GM12891 (cell line): ENCODE measurements around the gene RGL4.
"Not testable (repeated sequence)": the region's sequence is repeated elsewhere in the genome, so short reads cannot be mapped to it uniquely, and the experiment has no call there.

Experiments
- DNase-seq: peaks from one replicate; pipeline ENCODE4 v3.0.0; 2011; ENCODE audit warnings: low spot score; ENCODE audit not compliant: insufficient read length
- FAIRE-seq: peaks from 2 replicates; lab custom pipeline; 2011; peaks lifted over from hg19 to GRCh38; lab: Jason Lieb, UNC
- PAX5 ChIP-seq: IDR thresholded peaks from 2 replicates; pipeline ENCODE4 v1.6.1; 2011; ENCODE audit warnings: low read length, moderate library complexity, mild to moderate bottlenecking; ENCODE audit not compliant: insufficient read depth, severe bottlenecking
- POLR2A ChIP-seq: IDR thresholded peaks from 2 replicates; pipeline ENCODE4 v1.6.1; 2011; ENCODE audit warnings: low read depth, low read length, control low read depth
- POLR2AphosphoS5 ChIP-seq: IDR thresholded peaks from 2 replicates; pipeline ENCODE4 v1.6.1; 2011; ENCODE audit warnings: low read depth, low read length, control low read depth
- POU2F2 ChIP-seq: IDR thresholded peaks from 2 replicates; pipeline ENCODE4 v1.6.1; 2011; ENCODE audit warnings: low read depth, mild to moderate bottlenecking, control low read depth, low read length, moderate library complexity
- SPI1 ChIP-seq: IDR thresholded peaks from 2 replicates; pipeline ENCODE4 v1.6.1; 2011; ENCODE audit warnings: low read depth, low read length, control low read depth
- TAF1 ChIP-seq: IDR thresholded peaks from 2 replicates; pipeline ENCODE4 v1.6.1; 2011; ENCODE audit warnings: low read depth, low read length, control low read depth

The RGL4 gene

GRCh38 chr22:23673050-23673620 is 17.7 kb upstream of the RGL4 start:
- DNase-seq (no peak), FAIRE-seq (no peak)
- TF ChIP-seq POLR2A (no peak), TAF1 (no peak), PAX5 (no peak), POU2F2 (no peak), POLR2AphosphoS5 (no peak), SPI1 (no peak)

- FAIRE-seq, result no peak
- DNase-seq, result no peak
- TF ChIP-seq POLR2A (no peak), POU2F2 (no peak), POLR2AphosphoS5 (no peak), PAX5 (no peak), TAF1 (no peak), SPI1 (no peak)
Measured at GRCh38 chr22:23673826-23674690, 16.8 kb upstream of the RGL4 start.

DNA sequence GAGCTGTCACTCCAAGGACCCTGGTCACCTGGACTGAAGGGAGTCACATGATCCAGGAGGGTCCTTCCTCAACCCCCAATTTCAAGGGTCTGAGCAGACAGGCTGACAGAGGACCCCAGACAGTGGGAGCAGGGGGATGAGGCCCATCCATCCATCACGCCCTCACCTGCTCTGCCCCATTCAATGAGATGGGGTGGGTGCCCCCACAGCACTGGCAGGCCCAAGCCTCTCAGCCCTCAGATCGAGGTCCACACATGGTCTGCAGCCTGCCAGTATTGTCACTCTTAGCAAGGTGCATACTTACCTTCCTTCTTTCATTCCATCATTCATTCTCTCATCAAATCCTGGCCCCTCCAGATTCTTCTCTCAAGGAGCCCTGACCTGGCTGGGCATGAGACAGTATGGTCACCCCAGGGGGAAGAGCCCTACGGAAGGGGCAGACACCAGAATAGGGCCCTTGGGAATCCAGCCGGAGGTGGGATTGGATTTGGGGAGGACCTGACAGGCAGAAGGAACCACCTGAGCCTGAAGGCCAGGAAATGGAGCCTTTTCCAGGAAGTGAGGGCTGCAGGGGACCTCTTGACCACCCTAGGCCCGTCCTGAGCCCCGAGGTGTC is 15.8 kb upstream of the RGL4 start:
- peak; percentile 41 for FAIRE-seq
- not testable (repeated sequence) for DNase-seq

DNA sequence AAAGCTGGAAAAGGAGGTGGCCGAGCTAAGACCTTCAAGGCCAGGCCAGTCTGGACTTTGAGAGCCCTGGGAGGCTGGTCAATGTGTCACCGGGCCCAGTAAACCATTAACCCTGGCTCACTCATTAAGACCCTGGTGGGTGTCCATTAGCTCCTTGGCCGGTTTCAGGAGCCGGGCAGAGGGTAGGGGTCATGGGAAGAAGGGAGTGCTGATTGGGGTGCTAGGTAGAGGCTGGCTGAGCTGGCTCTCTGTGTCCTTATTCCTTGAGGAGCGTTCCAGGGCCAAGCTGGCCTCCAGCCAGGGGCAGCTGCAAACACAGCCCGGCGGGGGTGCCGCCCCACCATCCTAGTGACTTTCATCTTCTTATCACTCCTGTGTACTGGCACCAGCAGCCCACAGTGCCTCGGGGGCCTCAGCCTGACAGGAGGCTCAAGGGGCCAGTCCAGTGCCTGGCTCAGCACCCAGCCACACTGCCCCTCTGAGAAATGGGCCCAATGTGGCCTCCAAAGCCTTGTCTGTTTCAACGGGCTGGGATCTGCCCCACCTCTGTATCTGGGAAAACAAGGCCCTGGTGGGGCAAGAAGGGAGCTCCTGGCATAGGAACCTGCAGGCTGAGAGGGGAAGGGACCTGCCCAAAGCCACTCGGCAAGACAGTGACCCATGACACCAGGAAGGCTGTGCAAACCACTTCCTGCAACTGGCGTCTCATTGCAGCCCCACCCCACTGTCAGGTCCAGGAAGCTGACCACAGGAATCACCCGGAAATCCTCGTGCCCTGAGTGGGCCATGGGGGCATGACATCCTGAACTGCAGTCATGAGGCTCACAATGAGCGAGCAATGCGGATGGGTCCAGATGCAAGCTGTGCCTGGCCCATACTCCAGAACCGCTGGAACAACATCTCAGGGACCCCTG is 15.1 kb upstream of the RGL4 start:
- FAIRE-seq, result no peak
- TF ChIP-seq POLR2AphosphoS5 (no peak), POU2F2 (no peak), SPI1 (no peak)
- no peak for DNase-seq

DNA sequence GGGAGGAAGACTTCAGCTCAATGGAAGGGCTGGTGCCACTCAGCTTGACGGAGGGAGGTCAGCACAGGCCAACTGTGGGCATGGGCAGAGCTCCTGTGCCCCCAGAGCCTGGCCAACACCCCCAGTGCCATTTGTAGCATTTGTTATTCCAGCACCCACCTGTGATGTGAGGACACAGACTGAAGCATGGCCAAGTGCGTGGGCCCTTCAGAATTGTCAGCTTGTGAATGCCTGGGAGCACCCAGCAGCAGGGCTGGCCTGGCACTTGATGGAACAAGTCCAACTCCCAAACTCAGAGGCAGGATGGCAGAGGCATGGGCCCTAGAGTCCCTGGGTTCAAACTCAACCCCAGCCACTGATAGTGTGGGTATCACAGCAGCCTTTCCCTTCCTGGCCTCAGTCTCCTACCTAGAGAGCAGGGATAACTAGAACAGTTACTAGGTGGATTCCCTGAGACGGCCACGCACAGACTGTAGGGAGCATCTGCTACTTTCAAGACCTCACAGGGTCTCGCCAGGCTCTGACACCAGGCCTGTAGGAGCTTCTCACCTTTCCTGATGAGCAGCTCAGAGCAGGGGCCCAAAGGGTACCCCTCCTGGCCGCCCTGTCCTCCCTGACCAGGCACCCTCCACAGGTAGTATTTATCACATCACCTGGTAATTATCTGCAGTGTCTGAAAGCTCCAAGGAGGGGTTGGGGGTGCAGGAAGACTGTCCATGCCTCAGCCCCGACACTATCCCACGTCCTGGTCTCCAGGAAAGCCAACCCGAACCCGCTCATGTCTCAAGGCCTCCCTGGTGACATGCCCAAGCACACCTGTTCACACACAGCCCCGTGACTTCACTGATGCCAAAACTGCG is 13.7 kb upstream of the RGL4 start:
- FAIRE-seq, DNase-seq: not testable (repeated sequence)

- DNase-seq, result no peak
- FAIRE-seq, result no peak
- TF ChIP-seq SPI1 (no peak), TAF1 (no peak)
Measured at GRCh38 chr22:23677701-23677995, 13.2 kb upstream of the RGL4 start.

GRCh38 chr22:23678133-23678532 is 12.7 kb upstream of the RGL4 start:
- FAIRE-seq (no peak), DNase-seq (no peak)
- TF ChIP-seq PAX5 (no peak), SPI1 (no peak), POLR2AphosphoS5 (no peak), TAF1 (no peak), POLR2A (no peak), POU2F2 (no peak)

- FAIRE-seq (no peak), DNase-seq (no peak)
- TF ChIP-seq TAF1, result no peak
- TF ChIP-seq POU2F2, result no peak
- no peak for TF ChIP-seq POLR2AphosphoS5
- TF ChIP-seq POLR2A, result no peak
- TF ChIP-seq SPI1, result no peak
Measured at GRCh38 chr22:23681026-23681809, 9.6 kb upstream of the RGL4 start.

GRCh38 chr22:23682077-23682476 is 8.7 kb upstream of the RGL4 start:
- DNase-seq (no peak), FAIRE-seq (no peak)
- TF ChIP-seq PAX5 (no peak), POLR2AphosphoS5 (no peak), TAF1 (no peak), POLR2A (no peak), SPI1 (no peak), POU2F2 (no peak)
